HG02588 (cell line): Measurements from ENCODE around the gene ZMIZ2.
"Not testable (repeated sequence)": the region's sequence is repeated elsewhere in the genome, so short reads cannot be mapped to it uniquely, and the experiment has no call there.

Source experiments
- ATAC-seq: cut with Tn5 transposase; IDR thresholded peaks from one replicate; pipeline ENCODE4 v1.9.1; 2021; ENCODE audit warnings: mild to moderate bottlenecking, moderate library complexity; ENCODE audit not compliant: unreplicated experiment

Gene ZMIZ2

GRCh38 chr7:44726250-44726649, 22.4 kb upstream of the ZMIZ2 start:
- not testable (repeated sequence) for ATAC-seq

DNA sequence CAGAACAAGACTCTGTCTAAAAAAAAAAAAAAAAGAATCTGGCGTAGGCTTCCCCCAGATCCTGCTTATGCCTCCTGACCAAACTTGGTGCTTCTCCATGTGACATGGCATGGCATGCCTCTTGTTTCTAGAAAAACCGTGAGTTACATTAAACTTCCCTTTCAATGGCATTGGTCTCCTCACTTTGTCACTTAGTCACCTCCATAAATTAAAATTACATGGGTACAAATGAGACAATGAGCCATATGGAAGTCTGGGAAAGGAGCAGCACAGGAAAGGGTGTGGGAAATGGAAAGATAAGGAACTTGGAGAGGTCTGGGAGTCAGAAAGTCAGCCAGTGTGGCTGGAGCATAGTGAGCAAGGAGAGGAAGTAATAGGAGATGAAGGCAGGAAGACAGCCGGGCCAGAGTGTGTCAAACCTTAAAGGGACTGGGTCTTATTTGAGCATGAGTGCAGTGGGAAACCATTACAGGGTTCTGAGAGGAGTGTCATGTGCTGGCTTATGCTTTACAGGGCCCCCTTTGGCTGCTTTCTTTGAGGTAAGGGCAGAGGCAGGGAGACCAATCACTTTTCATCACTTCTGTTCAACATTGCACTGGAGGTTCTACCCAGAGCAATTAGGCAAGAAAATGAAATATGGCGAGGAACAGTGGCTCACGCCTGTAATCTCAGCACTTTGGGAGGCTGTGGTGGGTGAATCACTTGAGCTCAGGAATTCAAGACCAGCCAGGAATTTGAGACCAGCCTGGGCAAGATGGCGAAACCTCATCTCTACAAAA, 21.3 kb upstream of the ZMIZ2 start:
- ATAC-seq = no peak

- ATAC-seq = no peak
Measured at GRCh38 chr7:44727937-44728262, 20.7 kb upstream of the ZMIZ2 start.

DNA sequence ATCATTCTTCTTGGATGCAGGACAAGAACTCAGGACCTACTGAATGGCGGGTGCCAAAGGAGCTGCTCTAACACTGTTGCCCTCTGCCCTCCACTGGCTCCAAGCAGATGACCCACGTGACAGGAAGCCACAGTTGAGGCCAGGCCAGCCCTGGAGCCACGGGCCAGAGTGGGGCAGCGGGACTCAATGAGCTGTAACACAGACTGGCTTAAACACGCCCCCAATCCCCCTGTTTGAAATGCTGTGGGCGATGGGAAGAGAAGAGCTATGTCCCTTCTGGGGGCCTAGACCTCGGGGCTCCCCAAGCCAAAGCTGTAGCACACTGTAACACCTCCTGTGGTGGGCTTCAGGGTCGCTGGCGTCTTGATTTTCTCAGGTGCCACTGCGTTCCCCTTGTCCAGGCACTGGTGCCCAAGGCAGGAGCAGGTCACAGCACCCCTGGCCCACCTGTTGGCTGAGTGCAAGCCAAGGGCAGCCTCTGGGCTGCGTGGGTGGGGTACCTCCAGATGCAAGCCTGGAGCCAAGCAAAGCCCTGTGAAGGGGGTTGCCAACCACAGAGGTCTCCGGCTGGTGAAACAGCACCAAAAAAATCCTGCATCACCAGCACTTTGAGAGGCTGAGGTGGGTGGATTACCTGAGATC, 18.6 kb upstream of the ZMIZ2 start:
- ATAC-seq = no peak

GRCh38 chr7:44732971-44733370, 15.7 kb upstream of the ZMIZ2 start:
- ATAC-seq = not testable (repeated sequence)

GRCh38 chr7:44733708-44734481, 14.8 kb upstream of the ZMIZ2 start:
- ATAC-seq = no peak

DNA sequence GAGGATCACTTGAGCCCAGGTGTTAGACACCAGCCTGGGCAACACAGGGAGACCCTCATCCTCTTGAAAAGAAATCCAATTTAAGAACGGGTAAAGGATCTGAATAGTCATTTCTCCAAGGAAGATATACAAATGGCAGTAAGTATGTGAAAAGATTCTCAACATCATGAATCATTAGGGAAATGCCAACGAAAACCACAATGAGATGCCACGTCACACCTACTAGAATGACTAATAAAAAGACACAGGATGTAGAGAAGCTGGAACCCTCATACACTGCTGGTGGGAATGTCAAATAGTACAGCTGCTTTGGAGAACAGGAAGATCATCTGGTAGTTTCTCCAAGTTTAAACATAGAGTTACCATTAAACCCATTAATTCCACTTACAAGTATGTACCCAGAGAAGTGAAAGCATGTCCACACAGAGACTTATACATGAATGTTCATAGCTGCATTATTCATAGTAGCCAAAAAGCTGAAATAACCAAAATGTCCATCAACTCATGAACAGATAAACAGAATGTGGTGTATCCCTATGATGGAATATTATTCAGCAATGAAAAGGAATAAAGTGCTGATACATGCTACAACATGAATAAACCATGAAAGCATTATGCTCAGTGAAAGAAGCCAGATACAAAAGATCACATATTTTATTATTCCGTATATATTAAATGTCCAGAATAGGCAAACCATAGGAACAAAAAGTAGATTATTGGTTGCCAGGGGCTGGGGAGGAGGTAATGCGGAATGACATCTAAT, 13.1 kb upstream of the ZMIZ2 start:
- ATAC-seq = peak; percentile 75

DNA sequence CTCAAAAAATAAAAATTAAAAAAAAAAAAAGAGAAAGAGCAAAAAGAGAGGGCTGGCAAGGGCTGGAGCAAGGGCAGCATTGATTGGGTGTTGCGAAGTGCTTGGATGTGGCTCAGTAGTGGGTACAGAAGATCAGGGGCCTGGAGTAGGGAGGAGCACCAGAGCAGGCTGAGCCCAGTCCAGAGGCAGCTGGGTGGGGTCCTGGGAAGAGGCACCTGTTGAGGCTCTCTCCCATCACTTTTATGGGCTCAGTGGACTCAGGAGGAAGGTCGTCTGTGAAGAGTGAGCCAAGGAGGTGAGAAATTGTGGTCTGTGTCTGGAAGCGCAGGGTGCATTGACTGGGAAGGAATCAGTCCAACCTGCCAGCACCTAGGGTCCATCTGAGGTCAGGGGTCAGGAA, 11.8 kb upstream of the ZMIZ2 start:
- no peak for ATAC-seq

- ATAC-seq = no peak
Measured at GRCh38 chr7:44738051-44738723, 10.5 kb upstream of the ZMIZ2 start.

GRCh38 chr7:44738876-44739665, 9.6 kb upstream of the ZMIZ2 start:
- ATAC-seq = no peak

DNA sequence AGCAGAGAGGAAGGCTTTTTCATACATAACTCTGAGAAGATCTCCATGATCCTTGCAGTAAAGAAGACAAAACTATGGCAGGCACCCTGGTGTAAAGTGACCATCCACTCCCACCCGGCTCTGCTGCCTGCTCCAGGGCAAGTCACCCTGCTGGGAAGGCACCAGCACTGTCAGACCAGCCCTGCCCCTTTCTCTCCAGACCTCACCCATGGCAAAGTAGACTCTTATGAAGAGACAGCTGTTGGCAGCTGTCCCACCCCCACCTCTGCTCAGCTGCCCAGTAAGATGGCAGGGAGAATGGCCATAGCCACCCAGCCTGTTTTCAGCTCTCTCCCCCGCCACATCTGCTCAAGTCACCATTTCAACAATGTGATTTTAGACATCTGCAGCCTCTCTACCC, 8.6 kb upstream of the ZMIZ2 start:
- ATAC-seq = no peak

- no peak for ATAC-seq
Measured at GRCh38 chr7:44743750-44744149, 4.9 kb upstream of the ZMIZ2 start.

DNA sequence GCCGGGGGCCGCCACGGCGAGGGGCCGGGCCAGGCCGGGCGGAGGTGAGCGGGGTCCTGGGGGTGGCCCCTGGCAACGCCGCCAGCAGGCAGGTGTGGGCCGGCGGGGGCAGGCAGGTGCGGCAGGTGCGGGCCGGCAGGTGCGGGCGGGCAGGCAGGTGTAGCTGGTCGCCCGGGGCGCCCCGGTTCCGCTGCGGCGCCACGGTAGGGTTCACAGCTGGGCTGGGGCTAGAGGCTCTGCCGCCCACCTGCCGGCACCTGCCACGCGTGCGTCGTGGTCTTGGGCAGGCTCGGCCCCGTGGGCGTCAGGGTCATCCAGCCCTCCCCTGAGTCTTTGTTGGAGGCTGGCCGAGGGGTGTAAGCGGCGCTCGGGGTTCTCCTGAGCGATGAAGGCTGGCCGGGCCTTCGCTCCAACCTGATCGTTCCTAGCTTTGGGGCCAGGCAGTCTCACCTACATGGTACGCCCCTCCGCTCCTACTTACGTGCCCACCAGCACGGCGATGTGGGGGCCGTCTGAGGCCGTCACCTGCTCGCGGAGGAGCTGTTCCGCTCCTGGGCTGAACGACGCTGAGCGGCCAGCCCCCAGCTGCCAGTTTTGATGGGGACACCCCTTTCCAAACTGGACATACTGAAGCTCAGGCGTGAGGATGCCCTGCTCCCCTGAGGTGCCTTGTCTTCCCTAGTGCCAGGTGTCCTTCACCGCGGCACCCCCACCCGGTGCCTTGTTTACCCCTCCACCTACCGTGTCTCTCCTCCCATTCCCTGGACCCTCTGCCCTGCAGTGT, 493 bp downstream of the ZMIZ2 start:
- ATAC-seq = peak; percentile 7

GRCh38 chr7:44749992-44750391, 1.3 kb downstream of the ZMIZ2 start:
- no peak for ATAC-seq

DNA sequence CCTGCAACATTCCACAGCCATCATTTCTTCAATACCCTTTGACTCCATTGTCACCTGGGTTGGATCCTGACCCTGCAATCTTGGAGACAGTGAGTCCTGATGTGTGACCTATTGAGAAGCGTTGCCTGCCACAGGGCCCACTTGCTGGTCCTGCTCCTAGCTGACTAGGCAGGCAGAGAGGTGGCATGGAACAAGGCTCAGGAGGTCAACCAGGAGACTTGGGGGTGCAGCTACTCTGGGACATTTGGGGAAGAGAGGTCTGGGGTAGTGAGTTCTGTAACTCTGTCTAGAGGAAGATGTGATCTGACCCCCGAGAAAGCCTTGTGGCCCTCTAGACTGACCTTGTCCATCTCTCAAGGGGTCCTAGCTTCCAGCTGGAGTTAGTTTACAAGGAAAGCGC, 1.8 kb downstream of the ZMIZ2 start:
- ATAC-seq = no peak

DNA sequence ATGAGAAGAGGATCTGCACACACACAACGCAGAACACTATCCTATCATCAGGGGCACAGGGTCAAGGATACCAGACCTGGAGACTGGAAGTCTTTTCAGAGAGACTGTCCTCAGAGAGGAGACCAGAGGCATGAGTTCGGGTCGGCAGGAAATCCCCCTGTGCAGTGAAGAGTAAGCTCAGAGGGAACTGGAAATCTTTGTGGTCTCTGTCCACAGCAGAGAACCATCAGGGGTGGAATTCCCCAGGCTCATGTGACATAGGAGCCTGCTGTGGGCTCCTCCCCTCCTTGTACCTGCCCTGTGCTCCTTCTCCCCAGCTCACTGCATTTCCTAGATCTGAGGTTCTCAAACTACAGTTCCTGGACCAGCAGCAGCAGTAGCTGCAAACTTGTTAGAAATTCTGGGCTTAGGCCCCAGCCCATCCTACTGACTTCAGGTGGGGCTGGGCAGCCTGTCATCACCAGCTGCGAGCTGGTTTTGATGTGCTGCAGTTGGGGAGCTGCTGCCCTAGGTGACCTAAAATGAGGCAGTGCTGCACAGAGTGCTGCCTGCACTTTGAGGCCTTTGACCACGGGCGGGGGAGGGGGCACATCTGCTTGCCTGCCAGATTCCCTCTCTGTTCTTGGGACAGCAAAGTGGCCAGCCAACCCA, 2.4 kb downstream of the ZMIZ2 start:
- peak; percentile 62 for ATAC-seq

DNA sequence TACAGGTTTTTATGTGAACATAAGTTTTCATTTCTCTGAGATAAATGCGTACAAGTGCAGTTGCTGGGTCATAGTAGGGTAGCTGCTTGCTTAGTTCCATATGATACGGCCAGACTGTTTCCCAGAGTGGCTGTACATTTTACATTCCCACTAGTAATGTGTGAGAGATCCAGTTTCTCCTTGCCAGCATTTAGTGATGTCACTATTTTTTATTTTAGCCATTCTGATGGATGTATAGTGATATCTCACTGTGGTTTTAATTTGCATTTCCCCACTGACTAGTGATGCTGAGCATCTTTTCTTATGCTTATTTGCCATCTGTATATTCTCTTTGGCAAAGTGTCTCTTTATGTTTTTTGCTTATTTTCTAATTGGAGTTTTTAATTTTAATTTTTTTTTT, 4.2 kb downstream of the ZMIZ2 start:
- ATAC-seq = no peak

GRCh38 chr7:44754802-44755697, 6.4 kb downstream of the ZMIZ2 start:
- ATAC-seq = no peak
